HG03439 (cell line): ENCODE measurements around the gene FAM72A.
"Not testable (repeated sequence)": the region's sequence is repeated elsewhere in the genome, so short reads cannot be mapped to it uniquely, and the experiment has no call there.

Experiments
- ATAC-seq: cut with Tn5 transposase; IDR thresholded peaks from one replicate; pipeline ENCODE4 v1.9.1; 2021; ENCODE audit warnings: mild to moderate bottlenecking, moderate library complexity; ENCODE audit not compliant: unreplicated experiment

FAM72A gene

DNA sequence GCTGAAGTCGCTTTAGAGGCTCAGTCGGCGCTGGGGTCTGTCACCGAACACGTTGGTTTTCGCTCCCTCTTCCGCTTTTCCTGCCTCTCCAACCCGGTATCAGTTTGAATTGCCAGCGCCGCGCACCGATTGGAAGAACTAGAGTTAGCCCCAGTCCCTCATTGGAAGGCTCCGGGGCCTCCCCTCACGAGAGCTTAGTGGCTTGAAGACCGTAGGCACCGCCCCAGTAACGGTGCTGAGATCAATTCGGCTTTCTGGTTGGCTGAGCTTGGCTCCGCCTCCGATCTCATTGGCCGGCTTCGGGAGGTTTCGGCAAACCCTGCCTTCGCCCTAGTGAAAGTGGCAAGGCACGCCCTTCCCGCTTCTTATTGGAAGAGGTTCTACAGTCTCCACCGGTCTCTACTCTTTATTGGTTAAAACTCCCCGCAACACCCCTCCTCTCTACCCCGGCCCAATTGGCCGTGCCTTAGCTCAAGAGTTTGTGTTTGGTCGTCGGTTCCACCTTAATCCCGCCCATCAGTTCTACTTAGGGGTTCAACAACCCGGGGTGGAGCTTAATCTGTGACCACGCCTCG is at the start of gene FAM72A:
FAM72A (minus strand) TSS at position 51 of the 575 bp plus-strand sequence. CDS start 814 bp downstream, outside the sequence.
- peak; percentile 88 for ATAC-seq

DNA sequence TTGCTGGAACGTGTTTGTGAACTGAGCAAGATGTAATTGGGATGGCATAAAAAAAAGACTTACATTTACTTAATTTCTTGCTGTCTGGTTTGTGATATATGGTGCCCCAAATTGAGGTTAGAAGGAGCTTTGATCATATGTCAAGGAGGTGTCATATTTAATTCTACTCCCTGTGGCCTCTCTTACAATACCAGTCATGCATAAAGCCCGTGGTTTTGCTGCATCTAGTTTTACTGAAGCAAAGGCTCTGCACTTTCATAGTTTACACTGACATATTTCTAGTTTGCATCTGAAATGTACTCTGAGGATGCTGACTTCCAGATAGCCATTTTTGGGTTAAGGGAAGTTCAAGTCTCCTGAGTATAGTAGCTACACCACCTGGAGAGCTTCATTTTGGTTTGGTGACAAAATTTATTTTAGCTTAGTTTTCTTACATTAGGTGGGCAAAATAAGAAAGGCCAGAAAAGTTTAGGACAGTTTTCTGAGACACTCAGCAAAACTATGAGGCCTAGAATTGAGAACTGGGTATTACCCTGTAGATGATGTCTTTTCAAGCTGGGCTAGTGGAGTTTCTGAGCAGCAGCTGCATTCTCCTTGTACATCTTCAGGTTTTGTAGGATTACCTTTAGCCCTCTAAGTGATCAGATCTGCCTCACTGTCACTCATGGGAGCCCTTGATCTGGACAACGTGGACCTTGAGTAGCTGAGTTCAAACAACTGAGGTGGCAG is 48.5 kb upstream of the FAM72A start:
- not testable (repeated sequence) for ATAC-seq

DNA sequence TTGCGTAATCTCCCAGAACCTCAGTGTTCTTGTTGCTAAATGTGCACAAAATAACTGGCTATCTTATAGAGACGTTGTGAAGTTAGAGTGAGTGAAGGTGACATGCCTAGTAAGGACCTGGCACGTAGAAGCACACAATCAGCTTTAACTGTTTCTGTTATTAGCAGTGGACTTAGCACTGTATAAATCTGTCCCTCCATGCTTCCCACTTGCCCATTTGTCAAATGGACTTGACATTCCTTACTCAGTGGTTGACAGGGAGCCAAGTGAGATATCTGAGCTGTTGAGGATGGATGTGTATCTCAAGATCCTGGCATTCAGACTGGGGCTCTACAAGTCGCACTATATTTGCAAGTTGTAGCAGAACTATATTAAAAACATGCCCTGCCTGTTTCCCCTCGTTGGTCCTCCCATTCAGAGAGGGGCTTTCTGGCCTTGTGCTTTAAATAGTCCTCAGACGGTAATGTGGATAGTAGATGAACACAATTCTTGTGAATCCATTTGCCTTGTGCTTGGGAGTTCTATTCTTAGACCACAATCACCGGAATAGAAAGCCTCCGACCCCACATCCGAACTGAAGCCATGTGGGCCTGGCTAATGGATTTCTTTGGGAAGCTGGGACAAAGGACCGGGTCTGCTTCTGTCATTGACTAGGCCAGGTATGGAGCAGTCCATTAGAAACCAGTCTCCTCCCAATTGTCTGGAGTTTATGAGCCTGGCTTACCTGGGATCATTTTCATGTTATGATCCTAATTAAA is 43.7 kb upstream of the FAM72A start:
- not testable (repeated sequence) for ATAC-seq

DNA sequence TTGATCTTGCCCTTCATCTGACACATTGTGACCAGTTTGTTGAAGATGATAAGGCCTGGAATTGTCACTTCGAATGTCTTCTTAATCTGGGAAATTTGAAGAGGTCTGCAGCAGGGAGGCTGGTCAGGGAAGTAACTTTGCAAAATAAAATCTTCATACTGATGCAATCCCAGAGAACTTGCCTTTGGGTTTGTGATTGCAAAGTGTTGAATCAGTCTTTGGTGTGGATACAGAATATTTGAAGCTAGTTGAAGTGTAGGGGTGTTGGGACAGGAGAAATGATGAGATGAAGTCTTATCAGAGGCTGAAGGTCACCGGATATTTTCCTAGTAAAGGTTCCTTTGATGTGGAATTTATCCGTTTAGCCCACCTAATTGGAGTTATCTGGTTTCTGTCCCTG is 42.8 kb upstream of the FAM72A start:
- ATAC-seq, result not testable (repeated sequence)

DNA sequence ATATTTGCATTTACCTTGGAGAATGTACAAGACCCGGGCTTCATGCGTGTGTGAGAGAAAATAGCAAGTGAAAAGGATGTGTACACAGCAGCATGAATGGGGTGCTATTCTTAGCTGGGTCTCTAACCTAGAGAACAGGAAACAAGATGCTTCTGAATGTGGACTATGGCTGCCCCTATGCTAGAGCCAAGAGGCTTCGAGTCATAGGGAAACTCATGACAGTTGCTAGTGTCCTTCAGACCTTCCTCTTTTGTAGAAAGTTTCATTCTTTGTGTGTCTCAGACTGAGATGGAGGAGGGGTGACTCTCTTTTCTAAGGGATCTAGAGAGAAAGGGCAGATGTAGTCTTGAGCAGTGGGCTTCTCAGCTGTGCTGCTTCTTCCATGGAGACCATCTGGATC is 40.7 kb upstream of the FAM72A start:
- peak; percentile 96 for ATAC-seq

DNA sequence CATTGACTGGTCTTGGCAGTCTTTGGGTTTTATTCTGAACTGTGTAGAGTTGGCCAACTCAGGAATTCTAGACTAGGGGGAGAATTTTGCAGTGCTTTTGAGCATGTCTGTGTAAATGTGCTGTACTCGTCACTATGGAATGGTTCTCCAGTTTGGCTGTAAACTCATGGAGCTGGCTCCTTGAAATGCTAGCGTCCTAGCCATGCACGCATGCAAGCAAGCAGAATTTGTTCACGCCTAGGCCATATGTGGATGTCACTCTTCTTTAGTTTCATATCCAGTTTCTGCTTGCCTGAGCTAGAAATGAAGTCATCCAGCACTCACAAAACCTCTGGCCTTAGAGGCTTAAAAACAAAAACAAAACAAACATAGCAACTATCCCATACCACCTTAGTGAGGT is 37.6 kb upstream of the FAM72A start:
- ATAC-seq, result peak; percentile 43

DNA sequence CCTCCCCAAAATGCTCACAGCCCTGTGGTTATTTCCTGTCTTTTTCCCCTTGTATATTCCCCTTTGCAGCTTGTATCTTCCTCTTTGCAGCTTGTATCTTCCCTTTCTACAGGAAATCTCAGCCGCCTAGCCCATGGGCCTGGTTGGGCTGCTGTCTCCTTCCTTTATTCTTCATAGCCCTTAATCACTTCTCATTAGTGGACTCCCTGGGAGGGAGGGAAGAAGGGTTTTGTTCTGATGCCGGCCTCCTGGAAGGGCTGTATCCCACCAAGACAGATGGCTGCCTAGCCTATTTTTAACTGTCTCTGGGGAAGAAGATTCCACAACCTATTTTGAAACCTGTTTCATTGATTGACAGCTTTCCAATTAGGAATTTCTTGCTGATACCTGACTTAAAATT is 32.6 kb upstream of the FAM72A start:
- ATAC-seq, result not testable (repeated sequence)

DNA sequence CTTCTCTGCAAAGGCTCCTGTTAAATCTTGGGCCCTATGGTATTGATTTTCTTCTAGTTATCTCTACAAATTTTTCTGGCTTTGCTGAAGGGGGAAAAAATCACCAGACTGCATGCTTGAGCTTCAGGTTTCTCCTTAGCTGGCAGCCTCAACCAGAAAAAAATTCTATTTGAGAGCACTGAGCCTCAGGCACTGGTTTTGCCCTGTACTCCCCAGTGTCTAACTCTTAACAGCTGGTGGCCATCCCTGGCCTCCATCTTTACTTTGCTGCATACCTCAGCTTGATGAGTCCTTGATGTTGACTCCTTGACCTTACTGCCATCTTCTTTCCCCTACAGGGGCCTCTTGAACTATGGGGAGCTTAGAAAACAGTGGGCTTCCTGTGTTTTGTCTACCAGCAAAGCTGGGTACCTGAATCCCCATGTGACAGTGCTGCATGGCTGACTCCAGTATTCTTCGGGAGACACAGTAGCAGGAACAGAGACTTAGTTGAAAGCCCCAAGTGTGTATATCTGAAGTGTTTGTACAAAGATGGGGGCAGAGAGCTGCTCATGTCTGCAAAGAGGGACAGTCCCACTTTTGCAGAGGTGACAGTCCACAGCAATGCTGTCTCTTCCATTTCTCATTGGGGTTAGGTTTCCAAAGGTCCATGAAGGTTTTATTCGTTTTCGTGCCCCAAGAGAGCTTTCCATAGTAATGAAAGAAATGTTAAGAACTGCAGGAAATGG is 31.7 kb upstream of the FAM72A start:
- not testable (repeated sequence) for ATAC-seq

DNA sequence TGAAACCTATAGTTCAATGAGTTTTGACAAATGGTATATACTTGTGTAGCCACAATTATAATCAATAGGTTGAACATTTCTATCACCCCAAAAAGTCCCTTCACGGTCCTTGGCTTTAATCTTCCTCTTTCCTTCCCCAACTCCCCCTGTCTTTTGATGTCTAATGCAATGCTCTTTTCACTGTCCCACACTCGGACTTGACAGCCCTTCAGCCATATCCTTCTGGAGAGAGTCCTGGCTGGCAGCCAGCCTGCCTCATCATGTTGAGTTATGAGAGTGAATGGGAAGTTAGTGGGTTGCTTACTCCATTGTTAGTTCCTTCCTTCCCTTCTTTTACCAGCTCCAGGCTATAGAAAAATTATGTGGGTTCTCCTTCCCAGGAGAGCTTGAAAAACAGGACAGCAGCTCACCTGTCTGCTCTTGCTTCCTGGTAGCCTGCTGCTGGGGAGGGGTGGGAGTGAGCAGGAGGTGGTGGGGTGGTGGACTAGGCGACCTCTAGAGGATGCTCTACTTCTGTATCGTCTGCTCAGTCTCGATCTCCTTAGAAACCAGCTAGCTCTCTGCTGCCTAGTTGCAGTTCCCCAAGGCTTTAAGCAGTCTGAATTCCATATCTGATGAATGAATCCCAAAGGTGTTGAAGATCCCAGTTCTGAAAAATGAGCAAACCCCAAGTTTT is 30.5 kb upstream of the FAM72A start:
- not testable (repeated sequence) for ATAC-seq

DNA sequence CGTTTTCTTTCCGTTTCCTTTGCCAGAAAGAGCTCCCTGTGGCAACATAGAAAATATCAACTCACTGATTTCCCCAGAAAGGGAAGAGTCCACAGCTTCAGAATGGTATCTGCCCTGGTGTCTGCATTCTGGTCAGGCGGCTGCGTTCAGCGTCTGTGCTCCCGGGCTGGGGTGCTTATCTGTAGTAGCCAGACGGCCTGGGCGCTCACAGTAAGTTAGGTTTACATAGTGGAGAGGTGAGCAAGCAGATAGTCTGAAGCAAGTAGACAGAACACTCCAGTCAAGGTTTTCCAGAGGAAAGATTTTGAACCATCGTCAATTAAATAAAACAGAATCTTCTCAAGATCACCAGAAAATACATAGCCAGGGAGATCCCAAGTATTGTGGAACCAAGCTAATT is 29.4 kb upstream of the FAM72A start:
- not testable (repeated sequence) for ATAC-seq

DNA sequence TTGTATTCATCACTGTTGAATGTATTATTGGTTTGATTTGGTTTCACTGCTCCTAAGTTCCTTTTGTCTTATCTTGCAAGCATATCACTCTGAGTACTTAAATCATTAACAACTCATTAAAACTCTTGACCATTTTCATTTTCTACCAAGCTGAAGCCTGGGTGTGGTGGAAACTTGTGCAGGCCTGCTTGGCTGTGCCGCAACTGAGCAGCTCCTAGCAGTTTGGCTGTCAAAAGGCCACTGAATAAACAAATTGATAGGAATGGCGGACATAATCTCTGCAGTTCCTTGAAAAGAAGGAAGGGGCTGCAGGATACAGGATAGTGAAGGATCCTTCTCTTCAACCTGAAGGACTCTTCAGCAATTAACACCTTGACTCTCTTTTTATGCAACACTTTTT is 26.6 kb upstream of the FAM72A start:
- ATAC-seq, result not testable (repeated sequence)

DNA sequence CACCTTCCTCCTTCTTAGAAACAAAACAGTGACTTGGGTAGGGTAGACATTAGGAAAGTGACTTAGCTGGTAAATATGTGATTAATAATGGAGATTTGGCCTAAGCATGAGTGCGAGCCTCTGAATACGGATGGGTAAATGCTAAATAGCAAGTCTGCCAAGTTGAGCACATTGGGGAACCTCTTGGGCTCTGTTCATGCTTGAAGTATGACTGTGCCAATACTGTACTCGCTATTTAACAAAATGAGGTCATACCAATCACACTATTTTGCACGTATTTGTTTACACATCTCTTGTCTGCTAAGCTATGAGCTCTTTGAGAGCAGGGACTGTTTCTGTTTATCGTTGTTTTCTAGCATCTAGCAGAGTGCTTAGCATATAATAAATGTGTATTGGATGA is 24.2 kb upstream of the FAM72A start:
- ATAC-seq, result not testable (repeated sequence)

DNA sequence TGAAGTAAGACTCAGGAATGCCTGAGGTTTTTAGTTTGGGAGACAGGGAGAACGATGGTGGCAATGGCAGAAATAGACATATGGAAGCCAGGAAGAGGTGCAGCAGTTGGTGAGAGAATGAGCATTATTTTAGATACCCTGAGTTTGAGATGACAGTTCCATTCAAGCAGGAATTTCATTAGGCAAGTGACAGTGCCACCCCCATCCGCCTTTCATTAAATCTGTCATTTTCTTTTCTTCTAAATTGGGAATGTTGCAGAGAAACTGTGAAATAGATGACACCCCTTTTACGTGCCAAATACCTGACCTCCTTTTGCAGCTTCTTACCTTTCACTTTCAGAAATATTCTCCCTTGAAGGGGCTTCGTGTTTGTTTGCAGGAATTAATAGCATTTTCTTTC is 22.7 kb upstream of the FAM72A start:
- not testable (repeated sequence) for ATAC-seq

DNA sequence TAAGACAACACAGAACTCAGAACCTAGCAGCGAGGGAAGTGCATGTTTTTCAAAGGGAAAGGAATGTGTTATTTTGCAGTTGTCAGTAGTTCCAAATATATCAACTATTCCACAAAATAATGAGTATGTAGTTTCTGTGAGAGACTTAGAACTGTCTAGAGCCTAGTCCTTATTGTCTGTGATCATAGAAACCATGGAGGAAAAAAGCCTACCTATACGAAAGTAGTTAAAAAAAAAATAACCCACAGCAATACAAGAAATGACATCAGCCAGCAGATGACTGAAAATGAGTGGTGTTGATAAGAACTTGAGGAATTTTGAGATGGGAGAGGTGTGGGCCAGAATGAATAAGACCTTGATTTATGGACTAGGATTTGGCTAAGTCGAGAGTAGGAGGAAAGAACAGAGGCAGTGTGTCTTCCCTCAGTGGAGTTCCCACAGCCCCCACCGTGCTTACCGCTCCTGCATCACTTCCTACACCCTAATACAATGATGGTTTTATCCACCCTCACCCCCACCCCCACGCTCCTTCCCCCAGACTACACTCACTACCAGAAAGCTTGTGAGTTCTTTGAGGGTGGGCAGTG is 21.6 kb upstream of the FAM72A start:
- ATAC-seq, result not testable (repeated sequence)

DNA sequence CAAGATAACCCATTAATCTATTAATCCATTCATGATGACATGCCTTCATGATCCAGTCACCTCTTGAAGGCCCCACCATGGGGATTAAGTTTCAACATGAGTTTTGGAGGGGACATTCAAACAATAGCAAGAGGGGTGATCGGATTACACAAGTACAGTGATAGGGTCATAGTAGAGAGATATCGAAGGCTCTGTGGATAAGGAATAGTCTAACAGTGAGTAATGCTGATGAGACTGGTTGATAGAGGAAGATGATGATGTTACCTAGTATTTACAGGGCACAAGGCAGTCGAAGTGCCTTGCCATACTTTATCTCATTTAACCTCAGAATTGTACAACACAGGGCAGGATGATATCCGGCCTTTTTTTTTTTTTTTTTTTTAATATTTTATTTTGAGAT is 18.9 kb upstream of the FAM72A start:
- ATAC-seq, result not testable (repeated sequence)

DNA sequence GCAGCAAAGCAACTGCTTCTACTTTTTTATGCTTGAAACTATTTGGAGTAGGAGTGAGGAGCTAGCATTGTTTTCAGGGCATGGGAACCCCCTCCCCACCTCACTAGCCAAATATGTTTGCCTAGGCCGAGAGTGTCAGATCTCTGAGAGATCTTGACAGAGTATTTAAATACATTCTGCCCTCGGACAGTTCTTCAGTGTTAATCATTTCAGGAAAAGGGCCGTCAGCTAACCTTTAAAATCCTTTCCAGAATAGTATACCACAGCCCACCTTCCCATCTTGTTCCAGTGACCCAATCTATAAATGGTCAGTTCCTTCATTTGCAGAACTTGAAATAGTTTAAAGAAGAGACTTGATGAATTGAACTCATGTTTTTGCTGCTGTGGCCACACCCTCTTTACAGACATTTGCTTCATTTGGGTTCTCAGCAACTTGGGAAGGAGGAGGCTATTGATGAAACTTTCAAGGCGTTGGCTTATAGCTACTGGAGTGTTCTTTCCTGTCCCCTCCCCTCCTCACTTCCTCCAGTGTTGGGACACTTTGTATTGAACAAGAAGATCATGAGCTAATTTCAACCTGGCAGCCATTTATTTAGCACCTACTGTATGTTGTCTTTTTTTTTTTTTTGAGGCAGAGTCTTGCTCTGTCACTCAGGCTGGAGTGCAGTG is 17.8 kb upstream of the FAM72A start:
- not testable (repeated sequence) for ATAC-seq

DNA sequence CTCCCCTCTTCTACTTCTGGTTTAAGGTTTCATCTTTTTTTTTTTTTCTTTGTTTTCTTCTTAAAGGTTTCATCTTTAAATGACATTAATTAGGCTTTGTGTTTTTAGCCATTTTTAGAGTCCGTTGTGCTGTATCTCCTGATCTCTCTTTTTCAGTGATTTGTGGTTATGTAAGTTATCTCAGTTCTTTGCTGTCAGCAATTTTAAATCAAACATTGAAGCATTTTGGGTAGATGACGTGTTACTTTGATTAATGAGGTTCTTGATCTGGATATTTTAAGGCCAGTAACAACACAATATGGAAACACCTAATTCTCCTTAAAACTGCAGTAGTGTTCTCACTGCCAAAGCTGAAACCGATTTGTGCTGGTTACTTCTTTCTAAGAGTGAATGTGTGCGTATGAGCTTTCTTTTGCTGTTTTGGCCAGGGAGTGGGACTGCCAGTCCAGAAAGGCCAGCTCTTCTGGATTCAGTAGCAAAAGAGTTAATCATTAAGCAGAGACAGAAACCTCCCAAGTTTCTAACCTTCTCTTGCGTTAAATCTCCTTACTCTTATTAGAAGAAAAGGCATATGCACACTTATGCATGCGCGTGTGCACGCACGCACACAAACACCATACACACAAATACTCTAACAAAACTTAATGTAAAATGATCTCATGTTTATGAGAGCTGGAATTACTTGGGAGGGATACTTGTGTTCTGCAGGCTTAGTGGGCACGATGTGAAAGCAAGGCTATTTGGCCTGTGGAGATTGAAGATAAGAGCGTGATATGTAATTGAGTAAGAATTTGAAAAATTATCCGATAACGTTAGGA is 17.1 kb upstream of the FAM72A start:
- not testable (repeated sequence) for ATAC-seq

DNA sequence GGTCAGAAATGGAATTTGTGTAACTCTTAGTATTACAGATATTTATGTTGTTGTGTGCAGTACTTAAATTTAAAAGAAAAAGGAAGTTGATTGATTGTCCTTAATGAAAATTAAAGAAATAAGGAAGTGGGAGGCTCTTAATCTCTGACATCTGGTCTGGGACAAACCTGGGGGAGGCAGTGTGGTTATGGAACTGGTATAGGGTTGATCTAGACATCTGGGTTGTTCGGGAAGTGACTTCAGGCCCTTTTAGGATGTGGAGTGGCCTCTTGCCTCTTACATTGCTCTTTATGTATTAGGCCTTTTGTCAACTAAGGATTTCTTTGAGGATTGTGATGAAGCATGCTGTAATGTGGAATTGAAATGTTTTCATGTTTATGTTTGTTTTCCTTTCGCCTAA is 16.1 kb upstream of the FAM72A start:
- ATAC-seq, result not testable (repeated sequence)

DNA sequence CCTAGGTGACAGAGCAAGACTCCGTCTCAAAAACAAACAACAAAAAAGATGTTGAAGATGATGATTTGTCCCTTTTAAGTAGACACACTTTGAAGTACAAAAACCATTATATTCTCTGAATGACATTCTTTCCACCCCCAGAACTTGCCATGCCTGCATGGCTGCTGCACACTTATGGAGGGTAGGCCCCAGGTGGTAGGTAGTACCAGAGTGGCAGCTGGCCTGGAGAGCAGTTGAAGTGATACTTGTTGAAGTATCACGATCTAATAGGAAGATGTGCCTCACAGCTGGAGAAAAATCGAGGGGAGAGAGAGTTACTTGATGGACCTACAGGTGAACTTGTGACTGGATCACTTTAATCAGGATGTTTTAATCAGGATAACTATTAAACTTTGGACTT is 15.6 kb upstream of the FAM72A start:
- not testable (repeated sequence) for ATAC-seq
